Mesothelial cell of epicardium (in vitro differentiated cells): ENCODE measurements around the gene ECEL1. TPM values are rescaled to one million over a fixed set of nuclear protein-coding genes. Genes with fewer than 3 reads are reported as not detected.

ENCODE experiments used
- DNase-seq, 2 experiments: peaks; one replicate each; pipeline ENCODE4 v3.0.0; 2021; ENCODE audit warnings: low spot score in 2 of 2; ENCODE audit not compliant: unreplicated experiment in 2 of 2
- H3K27ac Mint-ChIP-seq: 2 replicates; pipeline ENCODE4 v1.8.0; 2021; ENCODE audit warnings: mixed read lengths
- H3K27me3 Mint-ChIP-seq: 2 replicates; pipeline ENCODE4 v1.8.0; 2021; ENCODE audit warnings: low read depth, mixed read lengths
- H3K36me3 Mint-ChIP-seq: 2 replicates; pipeline ENCODE4 v1.8.0; 2021; ENCODE audit warnings: mixed read lengths
- H3K4me1 Mint-ChIP-seq: 2 replicates; pipeline ENCODE4 v1.8.0; 2021; ENCODE audit warnings: mixed read lengths
- H3K4me3 Mint-ChIP-seq: 2 replicates; pipeline ENCODE4 v1.8.0; 2021; ENCODE audit warnings: mild to moderate bottlenecking, moderate library complexity, mixed read lengths
- H3K9me3 Mint-ChIP-seq: 2 replicates; pipeline ENCODE4 v1.8.0; 2021; ENCODE audit warnings: mixed read lengths
- CTCF ChIP-seq: fragments of 200-600 bp; sonication (generic); IDR thresholded peaks from one replicate; pipeline ENCODE4 v1.5.0; 2021; ENCODE audit warnings: antibody characterized with exemption; ENCODE audit not compliant: unreplicated experiment
- total RNA-seq: library from RNA; stranded (reverse); gene quantifications from 3 replicates; pipeline ENCODE4 v1.2.1, GENCODE V29; 2021

ECEL1 gene
- total RNA-seq, 1 donor from 2014 or later, result 8.8 TPM

GRCh38 chr2:232473467-232473890 is 14.2 kb downstream of the ECEL1 start:
- no peak for TF ChIP-seq CTCF
- Mint-ChIP-seq H3K36me3 (peaks cover 5% of the 10 kb centered on the region), H3K4me3 (no peak overlapping the region), H3K27me3 (peaks cover 80% of the 10 kb centered on the region), H3K27ac (no peak overlapping the region), H3K4me1 (peaks cover 11% of the 10 kb centered on the region), H3K9me3 (peaks cover 18% of the 10 kb centered on the region)
- no peak for DNase-seq

GRCh38 chr2:232466221-232466620 is 21.4 kb downstream of the ECEL1 start:
- H3K27me3 Mint-ChIP-seq, result peaks cover 65% of the 10 kb centered on the region
- peaks cover 7% of the 10 kb centered on the region for H3K4me1 Mint-ChIP-seq
- DNase-seq, result no peak
- no peak overlapping the region for H3K4me3 Mint-ChIP-seq
- no peaks in the 10 kb centered on the region for H3K36me3 Mint-ChIP-seq
- H3K9me3 Mint-ChIP-seq, result peaks cover under 1% of the 10 kb centered on the region
- H3K27ac Mint-ChIP-seq, result no peak overlapping the region
- TF ChIP-seq CTCF, result no peak

- Mint-ChIP-seq H3K9me3 (no peaks in the 10 kb centered on the region), H3K4me1 (peaks cover 11% of the 10 kb centered on the region), H3K27ac (no peak overlapping the region), H3K27me3 (peaks cover 62% of the 10 kb centered on the region), H3K36me3 (no peaks in the 10 kb centered on the region), H3K4me3 (no peak overlapping the region)
- TF ChIP-seq CTCF, result no peak
- DNase-seq, result no peak
Measured at GRCh38 chr2:232465061-232465460, 22.6 kb downstream of the ECEL1 start.

- H3K36me3 Mint-ChIP-seq, result no peaks in the 10 kb centered on the region
- H3K4me1 Mint-ChIP-seq, result peaks cover 11% of the 10 kb centered on the region
- H3K27me3 Mint-ChIP-seq, result peaks cover 62% of the 10 kb centered on the region
- TF ChIP-seq CTCF, result no peak
- no peaks in the 10 kb centered on the region for H3K9me3 Mint-ChIP-seq
- H3K4me3 Mint-ChIP-seq, result no peak overlapping the region
- no peak for DNase-seq
- no peak overlapping the region for H3K27ac Mint-ChIP-seq
Measured at GRCh38 chr2:232464544-232464885, 23.1 kb downstream of the ECEL1 start.

- DNase-seq, result no peak
- TF ChIP-seq CTCF, result no peak
- H3K27me3 Mint-ChIP-seq, result peaks cover 61% of the 10 kb centered on the region
- H3K4me3 Mint-ChIP-seq, result no peak overlapping the region
- peaks cover 11% of the 10 kb centered on the region for H3K4me1 Mint-ChIP-seq
- H3K9me3 Mint-ChIP-seq, result no peaks in the 10 kb centered on the region
- no peak overlapping the region for H3K27ac Mint-ChIP-seq
- no peaks in the 10 kb centered on the region for H3K36me3 Mint-ChIP-seq
Measured at GRCh38 chr2:232463701-232464543, 23.7 kb downstream of the ECEL1 start.

- Mint-ChIP-seq H3K9me3 (no peaks in the 10 kb centered on the region), H3K4me1 (peaks cover 11% of the 10 kb centered on the region), H3K27ac (no peak overlapping the region), H3K36me3 (no peaks in the 10 kb centered on the region), H3K4me3 (no peak overlapping the region), H3K27me3 (peaks cover 53% of the 10 kb centered on the region)
- TF ChIP-seq CTCF, result no peak
- no peak for DNase-seq
Measured at GRCh38 chr2:232460171-232460570, 27.5 kb downstream of the ECEL1 start.
